GM18526 (cell line): ENCODE results near the gene ASB6.

Source experiments
- POLR2A ChIP-seq: IDR thresholded peaks from 3 replicates; pipeline ENCODE4 v1.6.1; 2011; ENCODE audit not compliant: insufficient read length; ENCODE audit errors: extremely low read depth

ASB6 gene

GRCh38 chr9:129671519-129671918 lies 29.6 kb upstream of the ASB6 start:
- TF ChIP-seq POLR2A: no peak

GRCh38 chr9:129671065-129671464 lies 29.1 kb upstream of the ASB6 start:
- no peak for TF ChIP-seq POLR2A

- no peak for TF ChIP-seq POLR2A
Observed at GRCh38 chr9:129669946-129670345, 28.0 kb upstream of the ASB6 start.

GRCh38 chr9:129669141-129669718 lies 27.3 kb upstream of the ASB6 start:
- no peak for TF ChIP-seq POLR2A

GRCh38 chr9:129667850-129668249 lies 25.9 kb upstream of the ASB6 start:
- no peak for TF ChIP-seq POLR2A

GRCh38 chr9:129667378-129667777 lies 25.4 kb upstream of the ASB6 start:
- TF ChIP-seq POLR2A: no peak

GRCh38 chr9:129666575-129666974 lies 24.6 kb upstream of the ASB6 start:
- TF ChIP-seq POLR2A: no peak

GRCh38 chr9:129665814-129666520 lies 24.0 kb upstream of the ASB6 start:
- TF ChIP-seq POLR2A: no peak

- no peak for TF ChIP-seq POLR2A
Observed at GRCh38 chr9:129665389-129665775, 23.4 kb upstream of the ASB6 start, which contains the start of gene PRRX2. PRRX2 (plus strand) TSS chr9:129665647; CDS start chr9:129665868, 221 bp downstream.

GRCh38 chr9:129664746-129665388 lies 22.9 kb upstream of the ASB6 start:
- no peak for TF ChIP-seq POLR2A

GRCh38 chr9:129661029-129661428 lies 19.1 kb upstream of the ASB6 start:
- no peak for TF ChIP-seq POLR2A

- no peak for TF ChIP-seq POLR2A
Observed at GRCh38 chr9:129656795-129657390, 14.9 kb upstream of the ASB6 start.

- no peak for TF ChIP-seq POLR2A
Observed at GRCh38 chr9:129655696-129656095, 13.7 kb upstream of the ASB6 start.

- no peak for TF ChIP-seq POLR2A
Observed at GRCh38 chr9:129655154-129655553, 13.2 kb upstream of the ASB6 start.

GRCh38 chr9:129654554-129655040 lies 12.6 kb upstream of the ASB6 start:
- TF ChIP-seq POLR2A: no peak
